ENCODE data around the gene RHEBL1.

RHEBL1 gene

GRCh38 chr12:49026101-49026500 lies 43.7 kb downstream of the RHEBL1 start:
- TF ChIP-seq, protein P1, sequence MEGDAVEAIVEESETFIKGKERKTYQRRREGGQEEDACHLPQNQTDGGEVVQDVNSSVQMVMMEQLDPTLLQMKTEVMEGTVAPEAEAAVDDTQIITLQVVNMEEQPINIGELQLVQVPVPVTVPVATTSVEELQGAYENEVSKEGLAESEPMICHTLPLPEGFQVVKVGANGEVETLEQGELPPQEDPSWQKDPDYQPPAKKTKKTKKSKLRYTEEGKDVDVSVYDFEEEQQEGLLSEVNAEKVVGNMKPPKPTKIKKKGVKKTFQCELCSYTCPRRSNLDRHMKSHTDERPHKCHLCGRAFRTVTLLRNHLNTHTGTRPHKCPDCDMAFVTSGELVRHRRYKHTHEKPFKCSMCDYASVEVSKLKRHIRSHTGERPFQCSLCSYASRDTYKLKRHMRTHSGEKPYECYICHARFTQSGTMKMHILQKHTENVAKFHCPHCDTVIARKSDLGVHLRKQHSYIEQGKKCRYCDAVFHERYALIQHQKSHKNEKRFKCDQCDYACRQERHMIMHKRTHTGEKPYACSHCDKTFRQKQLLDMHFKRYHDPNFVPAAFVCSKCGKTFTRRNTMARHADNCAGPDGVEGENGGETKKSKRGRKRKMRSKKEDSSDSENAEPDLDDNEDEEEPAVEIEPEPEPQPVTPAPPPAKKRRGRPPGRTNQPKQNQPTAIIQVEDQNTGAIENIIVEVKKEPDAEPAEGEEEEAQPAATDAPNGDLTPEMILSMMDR (IDR thresholded peaks at IDR 0.05; ENCODE audit: low read depth, low read length, missing control alignments) = no peak
- no peak overlapping the region for H3K4me3 ChIP-seq (ENCODE audit: low read depth, low read length)
- DNase-seq (ENCODE audit: low read depth) = no peak

GRCh38 chr12:49025463-49025862 lies 44.3 kb downstream of the RHEBL1 start:
- TF ChIP-seq, protein P1 (IDR thresholded peaks at IDR 0.05; ENCODE audit: low read depth, low read length, missing control alignments) = no peak
- H3K4me3 ChIP-seq (ENCODE audit: low read depth, low read length) = no peak overlapping the region
- DNase-seq (ENCODE audit: low read depth) = no peak

DNA sequence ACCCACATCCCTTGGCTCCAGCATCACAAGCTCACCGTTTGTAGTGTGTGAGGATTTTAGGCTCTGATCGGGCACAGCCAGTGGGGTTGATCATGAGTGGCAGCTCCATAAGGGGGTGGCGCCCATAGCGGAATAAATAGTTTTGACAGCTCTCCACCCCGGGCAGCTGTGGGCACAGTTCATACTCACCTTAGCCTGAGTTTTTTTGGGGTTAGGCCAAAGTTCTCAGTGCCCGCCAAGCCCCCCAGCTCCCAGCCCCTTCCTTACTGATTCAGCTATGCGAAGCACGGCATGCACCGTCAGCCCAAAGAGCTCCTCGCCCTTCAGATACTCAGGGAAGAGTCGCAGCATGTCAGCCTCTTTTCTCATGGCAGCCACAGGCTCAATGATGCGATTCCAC lies 45.2 kb downstream of the RHEBL1 start:
- TF ChIP-seq, protein P1 (IDR thresholded peaks at IDR 0.05; ENCODE audit: low read depth, low read length, missing control alignments) = no peak
- no peak for DNase-seq (ENCODE audit: low read depth)
- no peak overlapping the region for H3K4me3 ChIP-seq (ENCODE audit: low read depth, low read length)

DNA sequence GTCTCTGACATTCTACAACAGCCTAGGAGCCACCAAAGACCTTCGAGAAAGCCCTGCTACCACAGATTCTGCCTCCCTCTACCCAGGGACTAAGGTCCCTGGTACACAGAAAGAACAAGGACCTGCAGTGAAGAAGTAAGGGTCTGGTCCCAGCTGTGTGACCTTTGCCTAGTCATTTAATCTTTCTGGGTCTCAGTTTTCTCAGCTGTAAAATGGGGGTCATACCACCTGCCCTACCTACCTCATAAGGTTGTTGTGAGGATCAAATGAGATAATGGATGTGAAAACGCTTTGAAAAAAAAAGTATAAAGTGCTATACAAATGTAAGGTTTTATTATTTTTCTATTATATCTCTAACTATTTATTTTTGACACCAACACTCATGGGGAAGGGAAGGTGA lies 46.0 kb downstream of the RHEBL1 start:
- H3K4me3 ChIP-seq (ENCODE audit: low read depth, low read length) = no peak overlapping the region
- DNase-seq (ENCODE audit: low read depth) = no peak
- TF ChIP-seq, protein P1 (IDR thresholded peaks at IDR 0.05; ENCODE audit: low read depth, low read length, missing control alignments) = no peak

- DNase-seq (ENCODE audit: low read depth) = no peak
- TF ChIP-seq, protein P1 (IDR thresholded peaks at IDR 0.05; ENCODE audit: low read depth, low read length, missing control alignments) = no peak
- H3K4me3 ChIP-seq (ENCODE audit: low read depth, low read length) = no peak overlapping the region
These were observed 47.1 kb downstream of the RHEBL1 start for GRCh38 chr12:49022558-49023178.

- H3K4me3 ChIP-seq (ENCODE audit: low read depth, low read length) = no peak overlapping the region
- TF ChIP-seq, protein P1 (IDR thresholded peaks at IDR 0.05; ENCODE audit: low read depth, low read length, missing control alignments) = no peak
- no peak for DNase-seq (ENCODE audit: low read depth)
These were observed 48.4 kb downstream of the RHEBL1 start for GRCh38 chr12:49021292-49021915.

- TF ChIP-seq, protein P1 (IDR thresholded peaks at IDR 0.05; ENCODE audit: low read depth, low read length, missing control alignments) = no peak
- no peak overlapping the region for H3K4me3 ChIP-seq (ENCODE audit: low read depth, low read length)
- no peak for DNase-seq (ENCODE audit: low read depth)
These were observed 49.3 kb downstream of the RHEBL1 start for GRCh38 chr12:49020441-49020840.

Measured in GM12864 (cell line).